Right forelimb (tissue), 1 donor: ENCODE results near the gene PIEZO2.
A peak's percentile ranks its signal among the peaks of the same experiment; 100 is the strongest.

ENCODE experiments used
- DNase-seq: peaks from one replicate; pipeline ENCODE4 v3.0.0-alpha.2; 2018

The PIEZO2 gene

DNA sequence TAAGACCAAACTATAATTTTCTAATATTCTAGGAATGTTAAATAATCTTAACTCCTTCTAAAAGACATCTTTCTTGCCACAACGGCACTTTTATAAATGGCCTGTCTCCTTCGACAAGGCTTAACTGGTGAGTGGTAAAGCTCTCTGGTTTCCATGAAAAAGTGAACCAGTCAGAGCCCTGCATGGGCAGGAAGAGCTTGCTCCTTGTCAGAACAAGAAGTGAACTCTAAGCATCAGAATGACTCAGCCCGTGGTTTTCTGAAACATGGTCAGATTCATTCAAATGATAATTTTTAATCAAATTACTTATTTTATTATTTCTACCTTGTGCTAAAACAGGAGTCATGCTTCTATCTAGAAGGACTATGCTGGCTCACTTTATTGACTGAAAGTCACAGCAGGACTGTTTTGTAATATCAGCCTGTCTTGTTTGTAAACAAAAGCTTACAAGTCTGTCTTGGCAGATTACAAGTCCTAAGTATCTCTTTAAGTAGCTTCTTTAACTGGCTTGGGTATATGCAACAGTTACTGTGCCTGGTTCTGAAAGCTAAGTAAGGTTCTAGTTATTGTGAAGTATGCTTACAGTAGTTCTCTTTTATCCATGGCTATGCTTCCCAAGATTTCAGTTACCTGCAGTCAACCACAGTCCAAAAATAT lies 378.2 kb downstream of the PIEZO2 start:
- DNase-seq: no peak

GRCh38 chr18:10770264-10770663 lies 379.1 kb downstream of the PIEZO2 start:
- DNase-seq: no peak

DNA sequence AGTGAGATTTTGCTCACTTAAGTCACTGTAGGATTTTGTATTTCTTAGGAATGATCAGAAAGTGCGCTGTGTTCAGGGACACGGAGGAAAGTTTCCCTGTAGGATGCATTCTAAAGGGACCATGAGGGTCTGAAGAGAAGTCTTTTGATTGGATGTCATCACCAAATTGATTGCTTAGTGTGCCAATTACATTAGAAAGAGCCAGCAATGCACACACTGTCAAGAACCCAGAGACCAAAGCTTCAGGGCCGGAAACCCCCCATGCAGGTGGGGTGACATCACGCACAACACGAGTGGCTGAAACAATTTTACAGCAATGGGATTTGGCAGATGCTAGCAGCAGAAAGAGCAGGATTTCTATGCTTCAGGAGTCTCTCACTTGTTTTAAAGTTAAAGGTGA lies 381.1 kb downstream of the PIEZO2 start:
- DNase-seq: no peak

- DNase-seq: no peak
Measured at GRCh38 chr18:10767658-10768057, 381.7 kb downstream of the PIEZO2 start.

GRCh38 chr18:10760986-10761385 lies 388.4 kb downstream of the PIEZO2 start:
- DNase-seq: no peak

DNA sequence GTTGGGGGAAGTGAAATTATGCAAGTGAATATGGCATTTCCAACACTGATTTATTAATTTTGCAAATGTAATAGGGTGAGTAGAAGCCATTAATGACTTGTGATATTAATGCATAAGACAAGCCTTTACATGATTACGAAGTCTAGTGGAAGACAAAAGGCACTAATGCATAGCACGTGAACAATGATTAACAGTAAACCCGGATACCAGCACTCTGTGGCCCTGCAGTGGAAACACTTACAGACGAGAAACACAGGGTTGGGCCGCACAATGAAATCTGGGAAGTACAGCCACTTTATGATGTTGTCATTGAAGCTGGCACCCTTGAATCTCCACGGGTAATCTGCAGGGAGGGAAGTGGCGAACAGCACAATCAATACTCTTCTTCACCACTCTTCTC lies 390.1 kb downstream of the PIEZO2 start:
- DNase-seq: no peak

GRCh38 chr18:10757946-10758345 lies 391.4 kb downstream of the PIEZO2 start:
- no peak for DNase-seq

DNA sequence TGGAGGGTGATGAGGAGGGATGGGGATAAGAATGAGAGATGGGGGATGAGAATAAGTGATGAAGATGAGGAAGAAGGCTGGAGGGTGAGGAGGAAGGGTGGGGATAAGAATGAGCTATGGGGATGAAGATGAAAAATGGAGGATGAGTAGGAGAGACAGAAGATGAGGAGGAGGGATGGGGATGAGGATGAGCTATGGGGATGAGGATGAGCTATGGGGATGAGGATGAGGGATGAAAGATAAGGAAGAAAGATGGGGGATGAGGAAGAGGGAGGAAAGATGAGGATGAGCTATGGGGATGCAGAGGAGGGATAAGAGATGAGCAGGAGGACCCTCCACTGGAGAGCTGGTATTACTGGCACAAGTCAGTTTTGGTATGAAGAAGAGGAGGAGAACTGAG lies 392.0 kb downstream of the PIEZO2 start:
- no peak for DNase-seq

DNA sequence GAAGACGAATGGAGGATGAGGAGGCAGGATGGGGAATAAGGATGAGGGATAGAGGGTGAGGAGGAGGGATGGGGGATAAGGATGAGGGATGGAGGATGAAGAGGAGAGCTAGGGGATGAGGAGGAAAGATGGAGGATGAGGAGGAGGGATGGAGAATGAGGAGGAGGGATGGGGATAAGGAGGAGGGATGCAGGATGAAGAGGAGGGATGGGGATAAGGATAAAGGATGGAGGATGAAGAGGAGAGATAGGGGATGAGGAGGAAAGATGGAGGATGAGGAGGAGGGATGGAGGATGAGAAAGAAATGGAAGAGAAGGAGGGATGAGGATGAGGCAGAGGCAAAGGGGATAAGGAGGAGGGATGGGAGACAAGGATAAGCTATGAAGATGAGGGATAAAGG lies 393.5 kb downstream of the PIEZO2 start:
- no peak for DNase-seq

- no peak for DNase-seq
Measured at GRCh38 chr18:10754128-10754527, 395.2 kb downstream of the PIEZO2 start.

GRCh38 chr18:10752382-10752781 lies 397.0 kb downstream of the PIEZO2 start:
- no peak for DNase-seq

- DNase-seq: no peak
Measured at GRCh38 chr18:10751653-10752052, 397.7 kb downstream of the PIEZO2 start.

- DNase-seq: no peak
Measured at GRCh38 chr18:10750191-10751035, 399.0 kb downstream of the PIEZO2 start.

DNA sequence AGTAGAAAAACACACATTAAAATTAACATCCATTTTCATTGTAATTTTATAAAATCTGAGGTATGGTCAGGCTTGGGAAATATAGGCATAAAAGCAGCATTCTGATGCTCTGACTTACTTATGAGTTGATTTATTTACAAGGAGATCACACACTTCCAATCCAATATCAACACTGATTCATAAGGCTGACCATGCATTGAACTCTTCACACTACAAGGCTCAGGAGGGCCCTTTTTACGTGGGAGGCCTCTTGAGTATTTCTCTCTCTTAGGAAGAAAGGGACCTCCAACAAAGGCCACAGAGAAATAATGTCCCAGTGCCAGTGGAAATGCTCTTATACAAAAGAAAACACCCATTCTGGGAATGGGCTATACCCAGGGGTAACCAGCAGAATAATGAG lies 400.7 kb downstream of the PIEZO2 start:
- DNase-seq: no peak

- DNase-seq: no peak
Measured at GRCh38 chr18:10745971-10746370, 403.4 kb downstream of the PIEZO2 start.

DNA sequence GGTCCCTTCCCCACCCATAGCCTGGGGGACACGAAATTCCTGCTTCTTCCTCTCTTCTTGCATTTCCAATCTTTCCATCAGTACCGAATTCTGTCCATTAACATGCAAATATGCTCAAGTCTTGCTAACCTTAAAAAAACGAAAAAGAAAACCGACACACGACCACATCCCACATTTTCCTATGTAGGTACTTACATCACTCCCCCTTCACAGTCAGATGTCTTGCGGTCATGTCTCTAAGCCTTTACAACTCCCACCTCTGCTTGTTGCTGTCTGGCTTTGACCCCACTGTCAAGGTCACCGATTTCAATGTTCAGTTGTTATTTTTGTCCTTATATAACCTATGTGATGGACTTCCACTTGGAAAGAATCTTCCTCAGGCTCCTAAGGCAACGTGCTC lies 404.1 kb downstream of the PIEZO2 start:
- no peak for DNase-seq

- no peak for DNase-seq
Measured at GRCh38 chr18:10743766-10744165, 405.6 kb downstream of the PIEZO2 start.

GRCh38 chr18:10739152-10739551 lies 410.2 kb downstream of the PIEZO2 start:
- DNase-seq: no peak

DNA sequence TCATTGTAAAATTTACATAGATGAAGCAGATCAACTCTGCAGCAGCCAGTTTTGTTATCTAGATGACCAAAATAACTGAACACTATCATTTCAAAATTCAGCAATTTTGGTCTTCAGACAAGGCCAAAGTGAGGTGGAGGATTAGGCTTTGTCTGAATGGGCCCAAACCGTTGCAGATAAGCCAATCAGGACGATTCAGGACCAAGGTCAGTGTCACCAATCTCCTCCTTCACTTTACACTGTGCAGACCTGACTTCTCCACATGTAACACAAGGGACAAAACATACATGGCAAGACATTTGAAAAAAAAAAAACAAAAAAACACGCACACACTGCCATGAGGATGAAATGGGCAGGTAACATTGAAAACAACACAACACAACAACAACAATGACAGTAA lies 412.4 kb downstream of the PIEZO2 start:
- DNase-seq: no peak

DNA sequence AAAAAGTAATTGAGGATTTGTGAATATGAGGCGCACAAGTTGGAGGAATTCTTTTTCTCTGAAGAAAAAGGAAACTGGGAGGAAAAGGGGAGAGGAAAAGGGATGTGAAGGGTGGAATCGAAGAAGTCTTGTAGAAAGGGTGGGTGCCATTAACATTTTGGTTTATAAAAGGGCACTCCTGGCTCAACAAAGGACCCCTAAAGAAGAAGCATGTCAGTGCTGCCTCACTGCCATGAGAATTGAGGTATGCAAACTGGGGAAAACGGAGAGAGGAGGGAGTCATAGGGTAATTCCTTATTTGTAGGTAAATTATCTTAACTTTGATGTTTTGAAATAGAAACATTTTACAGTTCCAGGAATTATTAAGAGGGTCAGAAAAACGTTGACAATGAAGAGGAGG lies 416.4 kb downstream of the PIEZO2 start:
- no peak for DNase-seq

GRCh38 chr18:10727477-10727876 lies 421.9 kb downstream of the PIEZO2 start:
- peak; percentile 51 for DNase-seq

GRCh38 chr18:10726198-10727068 lies 422.9 kb downstream of the PIEZO2 start:
- peak; percentile 54 for DNase-seq

GRCh38 chr18:10724666-10725065 lies 424.7 kb downstream of the PIEZO2 start:
- no peak for DNase-seq

- no peak for DNase-seq
Measured at GRCh38 chr18:10723496-10723895, 425.9 kb downstream of the PIEZO2 start.
